ENCODE data around the gene DAPK1.
A peak's percentile ranks its signal among the peaks of the same experiment; 100 is the strongest.

Gene DAPK1

DNA sequence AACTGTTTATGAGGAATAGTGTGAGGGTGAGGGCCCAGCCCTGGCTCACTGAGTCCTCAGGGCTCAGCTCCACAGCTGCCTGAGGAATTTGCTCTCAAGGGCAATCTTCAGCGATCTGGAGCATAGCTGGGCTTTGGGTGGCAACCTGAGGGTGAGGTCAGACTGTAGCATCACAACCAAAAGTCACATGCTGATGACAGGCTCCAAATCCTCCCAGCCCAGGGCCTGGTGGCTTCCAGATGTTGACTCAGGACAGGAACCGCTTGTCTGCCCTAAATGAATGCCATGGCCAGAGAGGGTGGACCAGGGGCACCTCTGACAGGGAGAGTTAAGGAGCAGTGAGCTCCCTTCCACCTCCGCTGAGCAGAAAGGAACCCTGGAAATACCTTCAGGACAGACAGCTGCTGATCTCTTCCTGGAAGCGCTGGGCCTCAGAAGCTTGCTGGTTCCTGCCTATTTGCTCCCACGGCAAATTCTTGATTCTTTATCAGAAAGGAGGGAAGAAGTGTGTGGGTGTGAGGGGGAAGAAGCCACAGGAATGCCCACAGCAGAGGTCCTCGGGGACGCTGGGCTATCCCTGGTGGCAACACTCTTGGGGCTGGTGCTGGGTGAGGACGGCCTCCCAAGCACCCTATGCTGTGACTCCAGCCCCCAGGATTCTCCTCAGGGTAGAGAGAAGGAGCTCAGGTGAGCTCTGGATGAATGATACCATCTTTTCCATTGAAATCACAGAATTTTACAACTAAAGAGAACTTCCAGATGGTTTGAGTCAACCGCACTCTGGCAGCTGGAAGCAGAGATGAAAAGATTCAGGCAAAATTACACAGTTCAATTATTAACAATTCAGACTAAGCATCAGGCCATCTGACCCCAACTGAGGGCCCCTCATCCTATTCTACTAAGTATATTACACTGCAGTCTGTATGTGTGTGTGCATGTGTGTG lies 214.5 kb downstream of the DAPK1 start:
- no peaks in the 10 kb centered on the region for H3K27me3 ChIP-seq (ENCODE audit: insufficient read depth, low read depth, severe bottlenecking)
- H3K27ac ChIP-seq = no peak overlapping the region
- no peaks in the 10 kb centered on the region for H3K9me3 ChIP-seq (ENCODE audit: severe bottlenecking)
- H3K4me3 ChIP-seq (ENCODE audit: low read depth, low read length) = no peak overlapping the region
- peaks cover 8% of the 10 kb centered on the region for H3K36me3 ChIP-seq
- DNase-seq = no peak
- TF ChIP-seq, protein P1, sequence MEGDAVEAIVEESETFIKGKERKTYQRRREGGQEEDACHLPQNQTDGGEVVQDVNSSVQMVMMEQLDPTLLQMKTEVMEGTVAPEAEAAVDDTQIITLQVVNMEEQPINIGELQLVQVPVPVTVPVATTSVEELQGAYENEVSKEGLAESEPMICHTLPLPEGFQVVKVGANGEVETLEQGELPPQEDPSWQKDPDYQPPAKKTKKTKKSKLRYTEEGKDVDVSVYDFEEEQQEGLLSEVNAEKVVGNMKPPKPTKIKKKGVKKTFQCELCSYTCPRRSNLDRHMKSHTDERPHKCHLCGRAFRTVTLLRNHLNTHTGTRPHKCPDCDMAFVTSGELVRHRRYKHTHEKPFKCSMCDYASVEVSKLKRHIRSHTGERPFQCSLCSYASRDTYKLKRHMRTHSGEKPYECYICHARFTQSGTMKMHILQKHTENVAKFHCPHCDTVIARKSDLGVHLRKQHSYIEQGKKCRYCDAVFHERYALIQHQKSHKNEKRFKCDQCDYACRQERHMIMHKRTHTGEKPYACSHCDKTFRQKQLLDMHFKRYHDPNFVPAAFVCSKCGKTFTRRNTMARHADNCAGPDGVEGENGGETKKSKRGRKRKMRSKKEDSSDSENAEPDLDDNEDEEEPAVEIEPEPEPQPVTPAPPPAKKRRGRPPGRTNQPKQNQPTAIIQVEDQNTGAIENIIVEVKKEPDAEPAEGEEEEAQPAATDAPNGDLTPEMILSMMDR (IDR thresholded peaks at IDR 0.05; ENCODE audit: low read depth, low read length) = no peak

DNA sequence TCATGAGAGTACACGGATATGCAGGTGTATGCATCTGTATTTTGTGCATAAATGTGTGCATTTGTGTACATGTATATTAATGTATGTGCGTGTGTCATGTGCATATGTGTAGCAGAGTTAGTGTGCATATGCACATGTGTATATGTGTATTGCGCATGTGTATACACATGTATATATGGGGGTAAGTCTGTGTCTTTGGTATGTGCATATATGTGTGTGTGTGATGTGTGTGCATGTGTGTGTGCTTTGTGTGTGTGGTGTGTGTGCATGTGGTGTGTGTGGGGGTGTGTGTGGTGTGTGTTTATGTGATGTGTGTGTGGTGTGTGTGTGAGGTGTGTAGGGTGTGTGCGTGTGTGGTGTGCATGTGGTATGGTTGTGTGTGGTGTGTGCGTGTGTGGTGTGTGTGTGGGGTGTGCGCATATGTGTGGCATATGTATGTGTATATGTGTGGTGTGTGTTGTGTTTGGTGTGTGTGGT lies 215.2 kb downstream of the DAPK1 start:
- Histone ChIP-seq H3K9me3 (ENCODE audit: severe bottlenecking) (no peaks in the 10 kb centered on the region), H3K36me3 (peaks cover under 1% of the 10 kb centered on the region), H3K4me3 (ENCODE audit: low read depth, low read length) (no peak overlapping the region), H3K27ac (no peak overlapping the region), H3K27me3 (ENCODE audit: insufficient read depth, low read depth, severe bottlenecking) (no peaks in the 10 kb centered on the region)
- TF ChIP-seq, protein P1 (IDR thresholded peaks at IDR 0.05; ENCODE audit: low read depth, low read length) = no peak
- DNase-seq = no peak

DNA sequence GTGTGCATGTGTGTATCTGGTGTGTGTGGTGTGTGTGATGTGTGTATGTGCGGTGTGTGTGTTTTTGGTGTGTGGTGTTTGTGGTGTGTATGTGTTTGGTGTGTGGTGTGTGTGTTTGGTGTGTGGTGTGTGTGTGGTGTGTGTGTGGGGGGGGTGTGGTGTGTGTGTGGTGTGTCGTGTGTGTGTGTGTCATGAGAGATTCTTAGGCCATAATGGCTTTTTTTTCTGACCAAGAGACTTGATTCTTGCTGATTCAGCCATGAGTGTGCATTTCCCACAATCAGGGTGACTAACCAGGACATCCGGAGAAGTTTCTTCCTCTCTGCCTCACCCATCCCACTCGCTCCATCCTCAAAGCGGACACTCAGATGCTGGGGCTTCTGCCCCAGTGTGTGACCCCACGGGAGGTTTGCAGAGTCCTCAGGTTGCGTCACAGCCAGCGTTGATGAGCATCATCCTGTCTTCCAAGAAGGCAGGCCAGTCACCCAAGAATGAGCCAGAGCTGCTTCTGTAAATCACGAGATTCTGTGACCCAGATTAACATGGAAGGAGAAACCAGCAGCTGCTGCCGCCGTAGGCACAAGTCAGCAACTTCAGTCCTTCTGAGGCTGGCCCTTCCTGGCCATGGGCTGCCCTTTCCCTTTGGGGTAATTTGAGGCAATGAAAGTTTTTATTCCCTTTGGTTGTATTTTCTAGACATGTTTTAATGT lies 215.8 kb downstream of the DAPK1 start:
- DNase-seq = peak; percentile 54
- Histone ChIP-seq H3K27ac (no peak overlapping the region), H3K9me3 (ENCODE audit: severe bottlenecking) (no peaks in the 10 kb centered on the region), H3K27me3 (ENCODE audit: insufficient read depth, low read depth, severe bottlenecking) (no peaks in the 10 kb centered on the region), H3K4me3 (ENCODE audit: low read depth, low read length) (peak overlapping the region; percentile 12; the same call in 1 of the 2 replicates), H3K36me3 (no peaks in the 10 kb centered on the region; the same call in 1 of the 2 replicates)
- TF ChIP-seq, protein P1 (IDR thresholded peaks at IDR 0.05; ENCODE audit: low read depth, low read length) = peak; percentile 25; the same call in 1 of the 2 replicates

DNA sequence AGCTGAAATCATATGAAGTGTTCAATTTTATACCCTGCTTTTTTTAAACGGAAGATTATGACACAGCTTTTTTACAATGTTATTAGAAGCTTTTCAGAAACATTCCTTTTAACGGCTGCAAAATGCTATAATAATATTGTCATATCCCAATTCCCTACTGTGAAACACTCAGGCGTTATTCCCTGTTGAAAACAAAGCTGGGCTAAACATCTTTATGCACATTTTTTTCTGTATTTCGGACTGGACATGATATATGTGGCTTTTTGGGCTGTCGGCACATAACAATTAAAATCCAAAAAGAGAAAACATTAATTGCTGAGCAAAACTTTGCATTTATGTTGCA lies 216.3 kb downstream of the DAPK1 start:
- no peak for DNase-seq
- no peaks in the 10 kb centered on the region for H3K27me3 ChIP-seq (ENCODE audit: insufficient read depth, low read depth, severe bottlenecking)
- TF ChIP-seq, protein P1 (IDR thresholded peaks at IDR 0.05; ENCODE audit: low read depth, low read length) = no peak
- no peak overlapping the region for H3K4me3 ChIP-seq (ENCODE audit: low read depth, low read length)
- H3K36me3 ChIP-seq = no peaks in the 10 kb centered on the region; the same call in 1 of the 2 replicates
- H3K9me3 ChIP-seq (ENCODE audit: severe bottlenecking) = no peaks in the 10 kb centered on the region
- H3K27ac ChIP-seq = no peak overlapping the region

DNA sequence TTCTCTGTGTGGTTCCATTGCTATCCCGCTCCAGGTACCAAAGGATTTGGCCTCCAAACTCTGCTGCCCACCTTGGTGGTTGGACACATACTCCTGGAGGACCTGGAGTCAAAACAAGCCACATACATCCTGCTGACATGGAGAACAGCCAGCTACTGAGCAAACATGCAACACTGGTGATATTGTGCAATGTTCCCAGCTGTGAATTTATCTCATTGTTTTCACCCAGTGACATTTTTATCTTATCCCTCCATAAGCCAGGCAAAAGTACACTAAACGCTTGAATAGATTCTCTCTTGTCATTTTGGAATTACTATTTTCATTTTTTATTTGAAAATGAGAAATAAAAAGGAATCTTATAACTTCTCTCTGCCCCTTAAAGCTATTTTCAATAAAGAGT lies 217.2 kb downstream of the DAPK1 start:
- no peak overlapping the region for H3K4me3 ChIP-seq (ENCODE audit: low read depth, low read length)
- DNase-seq = no peak
- no peaks in the 10 kb centered on the region for H3K27me3 ChIP-seq (ENCODE audit: insufficient read depth, low read depth, severe bottlenecking)
- H3K27ac ChIP-seq = no peak overlapping the region
- H3K9me3 ChIP-seq (ENCODE audit: severe bottlenecking) = no peaks in the 10 kb centered on the region
- no peaks in the 10 kb centered on the region for H3K36me3 ChIP-seq
- TF ChIP-seq, protein P1 (IDR thresholded peaks at IDR 0.05; ENCODE audit: low read depth, low read length) = no peak
